MM.1S (cell line): ENCODE results near the gene DOK6.

Source experiments
- DNase-seq: peaks from one replicate; pipeline ENCODE4 v3.0.0-alpha.2; 2015
- H2AFZ ChIP-seq: fragments of 300-600 bp; sonication (generic); 2 replicates; pipeline ENCODE4 v1.6.0; 2016; ENCODE audit warnings: antibody characterized with exemption, low read length
- H3F3A ChIP-seq: fragments of 300-600 bp; sonication (generic); 2 replicates; pipeline ENCODE4 v1.6.1; 2016; ENCODE audit warnings: mild to moderate bottlenecking, antibody characterized with exemption, low read length, moderate library complexity, mixed read lengths; ENCODE audit not compliant: insufficient read depth
- H3K27ac ChIP-seq: fragments of 300-600 bp; sonication (generic); 2 replicates; pipeline ENCODE4 v1.5.1; 2016; ENCODE audit warnings: mild to moderate bottlenecking, low read length
- H3K27me3 ChIP-seq: fragments of 300-600 bp; sonication (generic); replicated peaks from 2 replicates; pipeline ENCODE4 v1.6.0; 2016; ENCODE audit warnings: low read length; ENCODE audit not compliant: insufficient read depth
- H3K36me3 ChIP-seq: fragments of 300-600 bp; sonication (generic); replicated peaks from 2 replicates; pipeline ENCODE4 v1.6.1; 2016; ENCODE audit warnings: mild to moderate bottlenecking, low read length, mixed read lengths; ENCODE audit not compliant: insufficient read depth
- H3K4me1 ChIP-seq: fragments of 300-600 bp; sonication (generic); 2 replicates; pipeline ENCODE4 v1.6.1; 2016; ENCODE audit warnings: low read length, mixed read lengths
- H3K4me2 ChIP-seq: fragments of 300-600 bp; sonication (generic); 2 replicates; pipeline ENCODE4 v1.6.0; 2016; ENCODE audit warnings: low read depth, low read length
- H3K4me3 ChIP-seq: fragments of 300-600 bp; sonication (generic); 2 replicates; pipeline ENCODE4 v1.5.1; 2016; ENCODE audit warnings: low read length, mixed read lengths
- H3K79me2 ChIP-seq: fragments of 300-600 bp; sonication (generic); 2 replicates; pipeline ENCODE4 v1.6.1; 2016; ENCODE audit warnings: mixed run types, low read length, mixed read lengths
- H3K9ac ChIP-seq: fragments of 300-600 bp; sonication (generic); 2 replicates; pipeline ENCODE4 v1.6.1; 2016; ENCODE audit warnings: low read length, mixed read lengths
- H3K9me2 ChIP-seq: fragments of 300-600 bp; sonication (generic); replicated peaks from 2 replicates; pipeline ENCODE4 v1.6.1; 2016; ENCODE audit warnings: mild to moderate bottlenecking, low read length, mixed read lengths; ENCODE audit not compliant: insufficient read depth
- H3K9me3 ChIP-seq: fragments of 300-600 bp; sonication (generic); replicated peaks from 2 replicates; pipeline ENCODE4 v1.6.1; 2016; ENCODE audit warnings: mild to moderate bottlenecking, low read length, mixed read lengths; ENCODE audit not compliant: insufficient read depth
- H4K20me1 ChIP-seq: fragments of 300-600 bp; sonication (generic); 2 replicates; pipeline ENCODE4 v1.6.1; 2016; ENCODE audit warnings: mild to moderate bottlenecking, low read length, moderate library complexity, mixed read lengths; ENCODE audit not compliant: insufficient read depth
- EZH2 ChIP-seq: fragments of 300-600 bp; sonication (generic); optimal IDR thresholded peaks from 2 replicates; pipeline ENCODE3; 2017; ENCODE audit warnings: low read depth, mild to moderate bottlenecking, antibody characterized with exemption, low read length, mixed read lengths
- EZH2phosphoT487 ChIP-seq: fragments of 300-600 bp; sonication (generic); IDR thresholded peaks from 2 replicates; pipeline ENCODE4 v1.6.1; 2018; ENCODE audit warnings: antibody characterized with exemption, low read length
- TF ChIP-seq, protein P1 (sequence below): fragments of 300-600 bp; sonication (generic); IDR thresholded peaks from 2 replicates; pipeline ENCODE4 v1.5.1; 2016; ENCODE audit warnings: antibody characterized with exemption, low read length, mixed read lengths

Gene DOK6

DNA sequence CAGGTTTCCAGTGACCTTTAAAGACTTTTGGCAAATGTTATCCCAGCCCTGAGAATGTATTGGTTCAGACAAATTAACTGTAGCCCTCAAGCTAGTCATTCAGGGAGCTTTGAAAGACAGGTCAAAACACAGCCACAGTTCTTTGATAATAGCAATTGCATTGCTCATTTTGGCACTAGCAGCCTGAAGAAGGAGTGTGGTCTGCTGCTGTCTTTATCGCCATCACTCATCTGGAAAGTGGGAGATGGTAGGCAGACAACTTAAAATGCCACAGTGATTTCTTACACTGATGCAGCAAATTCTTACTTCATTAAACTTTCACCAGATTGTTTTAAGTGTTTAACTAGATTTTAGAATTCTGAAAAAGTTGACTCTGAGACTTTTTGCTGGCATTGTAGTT lies 47.2 kb downstream of the DOK6 start:
- no peak overlapping the region for H3K4me3 ChIP-seq
- no peak overlapping the region for H2AFZ ChIP-seq
- H3K9me3 ChIP-seq, result no peaks in the 10 kb centered on the region
- no peaks in the 10 kb centered on the region for H3K36me3 ChIP-seq
- H3K4me1 ChIP-seq, result no peaks in the 10 kb centered on the region
- no peaks in the 10 kb centered on the region for H3K9me2 ChIP-seq
- H3K9ac ChIP-seq, result no peak overlapping the region
- no peaks in the 10 kb centered on the region for H3F3A ChIP-seq
- TF ChIP-seq EZH2, result no peak
- TF ChIP-seq EZH2phosphoT487, result no peak
- TF ChIP-seq, protein P1, sequence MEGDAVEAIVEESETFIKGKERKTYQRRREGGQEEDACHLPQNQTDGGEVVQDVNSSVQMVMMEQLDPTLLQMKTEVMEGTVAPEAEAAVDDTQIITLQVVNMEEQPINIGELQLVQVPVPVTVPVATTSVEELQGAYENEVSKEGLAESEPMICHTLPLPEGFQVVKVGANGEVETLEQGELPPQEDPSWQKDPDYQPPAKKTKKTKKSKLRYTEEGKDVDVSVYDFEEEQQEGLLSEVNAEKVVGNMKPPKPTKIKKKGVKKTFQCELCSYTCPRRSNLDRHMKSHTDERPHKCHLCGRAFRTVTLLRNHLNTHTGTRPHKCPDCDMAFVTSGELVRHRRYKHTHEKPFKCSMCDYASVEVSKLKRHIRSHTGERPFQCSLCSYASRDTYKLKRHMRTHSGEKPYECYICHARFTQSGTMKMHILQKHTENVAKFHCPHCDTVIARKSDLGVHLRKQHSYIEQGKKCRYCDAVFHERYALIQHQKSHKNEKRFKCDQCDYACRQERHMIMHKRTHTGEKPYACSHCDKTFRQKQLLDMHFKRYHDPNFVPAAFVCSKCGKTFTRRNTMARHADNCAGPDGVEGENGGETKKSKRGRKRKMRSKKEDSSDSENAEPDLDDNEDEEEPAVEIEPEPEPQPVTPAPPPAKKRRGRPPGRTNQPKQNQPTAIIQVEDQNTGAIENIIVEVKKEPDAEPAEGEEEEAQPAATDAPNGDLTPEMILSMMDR, result no peak
- no peak overlapping the region for H3K27ac ChIP-seq
- no peak for DNase-seq
- H4K20me1 ChIP-seq, result no peaks in the 10 kb centered on the region
- H3K27me3 ChIP-seq, result no peaks in the 10 kb centered on the region
- H3K4me2 ChIP-seq, result no peak overlapping the region
- H3K79me2 ChIP-seq, result no peaks in the 10 kb centered on the region

DNA sequence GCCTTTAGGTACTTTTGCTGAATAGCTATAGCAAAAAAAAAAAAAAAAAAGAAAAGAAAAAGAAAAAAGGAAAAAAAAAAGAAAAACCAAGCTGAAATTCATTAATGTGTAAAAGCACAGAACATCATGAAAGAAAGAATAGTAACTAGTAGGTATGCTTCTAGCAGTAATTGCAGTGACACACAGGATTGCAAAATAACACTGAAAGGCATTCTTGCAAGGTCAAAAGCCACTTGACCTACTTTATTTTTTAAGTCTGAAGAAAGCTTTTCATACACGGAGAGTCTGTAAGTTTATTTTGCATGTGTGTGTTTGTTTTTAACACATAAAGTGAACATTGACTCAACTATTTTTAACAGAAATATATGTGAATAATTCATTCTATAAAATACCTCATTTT lies 54.4 kb downstream of the DOK6 start:
- no peak for DNase-seq
- Histone ChIP-seq H3K9me3 (no peaks in the 10 kb centered on the region), H3K27ac (no peak overlapping the region), H3K4me2 (no peak overlapping the region), H3K79me2 (no peaks in the 10 kb centered on the region), H3K9ac (no peak overlapping the region), H3K4me1 (no peaks in the 10 kb centered on the region), H3K4me3 (no peak overlapping the region), H3K36me3 (no peaks in the 10 kb centered on the region), H4K20me1 (no peaks in the 10 kb centered on the region), H3K9me2 (no peaks in the 10 kb centered on the region), H3K27me3 (no peaks in the 10 kb centered on the region), H3F3A (no peaks in the 10 kb centered on the region), H2AFZ (no peak overlapping the region)
- TF ChIP-seq, protein P1, result no peak
- TF ChIP-seq EZH2 (no peak), EZH2phosphoT487 (no peak)

GRCh38 chr18:69469444-69469919 lies 68.8 kb downstream of the DOK6 start:
- no peaks in the 10 kb centered on the region for H3K4me1 ChIP-seq
- H3K9me2 ChIP-seq, result no peaks in the 10 kb centered on the region
- no peak overlapping the region for H3K9ac ChIP-seq
- no peaks in the 10 kb centered on the region for H3K79me2 ChIP-seq
- H3K4me2 ChIP-seq, result no peak overlapping the region
- TF ChIP-seq EZH2 (no peak), EZH2phosphoT487 (no peak)
- TF ChIP-seq, protein P1, result no peak
- no peaks in the 10 kb centered on the region for H3F3A ChIP-seq
- no peak overlapping the region for H3K27ac ChIP-seq
- no peaks in the 10 kb centered on the region for H4K20me1 ChIP-seq
- no peaks in the 10 kb centered on the region for H3K27me3 ChIP-seq
- H3K4me3 ChIP-seq, result no peak overlapping the region
- H3K36me3 ChIP-seq, result no peaks in the 10 kb centered on the region
- H2AFZ ChIP-seq, result no peak overlapping the region
- no peak for DNase-seq
- H3K9me3 ChIP-seq, result no peaks in the 10 kb centered on the region

- no peak for DNase-seq
- Histone ChIP-seq H3K9me3 (no peaks in the 10 kb centered on the region), H3F3A (no peaks in the 10 kb centered on the region), H3K79me2 (no peaks in the 10 kb centered on the region), H3K9me2 (no peaks in the 10 kb centered on the region), H3K27me3 (no peaks in the 10 kb centered on the region), H3K36me3 (no peaks in the 10 kb centered on the region), H3K4me3 (no peak overlapping the region), H2AFZ (no peak overlapping the region), H3K4me2 (no peak overlapping the region), H4K20me1 (no peaks in the 10 kb centered on the region), H3K27ac (no peak overlapping the region), H3K9ac (no peak overlapping the region), H3K4me1 (no peaks in the 10 kb centered on the region)
- TF ChIP-seq EZH2 (no peak), EZH2phosphoT487 (no peak)
- TF ChIP-seq, protein P1, result no peak
Measured at GRCh38 chr18:69480460-69480859, 79.8 kb downstream of the DOK6 start.
